ENCODE measurements around the gene OR8G5. TPM values are rescaled to one million over a fixed set of nuclear protein-coding genes. Genes with fewer than 3 reads are reported as not detected.

The OR8G5 gene
- total RNA-seq, 1 donor from 2014 or later, result not detected

DNA sequence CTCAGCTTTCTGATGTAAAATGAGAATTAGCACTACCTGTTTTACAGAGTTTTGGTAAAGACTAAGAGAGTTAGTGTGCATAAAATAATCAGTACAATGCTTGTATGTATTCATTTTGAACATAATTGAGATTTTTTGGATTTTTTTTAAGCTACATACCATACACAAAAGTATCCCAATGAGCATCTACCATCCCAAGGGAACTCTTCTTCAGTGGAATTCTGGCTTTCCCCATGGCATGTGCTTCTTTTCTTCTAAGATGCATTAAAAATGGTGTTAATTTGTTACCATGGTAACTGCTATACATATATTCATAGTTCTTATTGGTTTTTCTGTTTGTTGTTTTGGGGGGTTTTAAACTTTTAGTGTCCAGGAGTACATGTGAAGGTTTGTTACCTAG is 39.8 kb downstream of the OR8G5 start:
- no peaks in the 10 kb centered on the region for H3K27me3 Mint-ChIP-seq
- peaks cover 5% of the 10 kb centered on the region for H3K4me1 Mint-ChIP-seq (ENCODE audit: low read depth)
- no peaks in the 10 kb centered on the region for H3K36me3 Mint-ChIP-seq (ENCODE audit: insufficient read depth)
- H3K4me3 Mint-ChIP-seq (ENCODE audit: low read depth), result no peak overlapping the region
- TF ChIP-seq, protein P1, sequence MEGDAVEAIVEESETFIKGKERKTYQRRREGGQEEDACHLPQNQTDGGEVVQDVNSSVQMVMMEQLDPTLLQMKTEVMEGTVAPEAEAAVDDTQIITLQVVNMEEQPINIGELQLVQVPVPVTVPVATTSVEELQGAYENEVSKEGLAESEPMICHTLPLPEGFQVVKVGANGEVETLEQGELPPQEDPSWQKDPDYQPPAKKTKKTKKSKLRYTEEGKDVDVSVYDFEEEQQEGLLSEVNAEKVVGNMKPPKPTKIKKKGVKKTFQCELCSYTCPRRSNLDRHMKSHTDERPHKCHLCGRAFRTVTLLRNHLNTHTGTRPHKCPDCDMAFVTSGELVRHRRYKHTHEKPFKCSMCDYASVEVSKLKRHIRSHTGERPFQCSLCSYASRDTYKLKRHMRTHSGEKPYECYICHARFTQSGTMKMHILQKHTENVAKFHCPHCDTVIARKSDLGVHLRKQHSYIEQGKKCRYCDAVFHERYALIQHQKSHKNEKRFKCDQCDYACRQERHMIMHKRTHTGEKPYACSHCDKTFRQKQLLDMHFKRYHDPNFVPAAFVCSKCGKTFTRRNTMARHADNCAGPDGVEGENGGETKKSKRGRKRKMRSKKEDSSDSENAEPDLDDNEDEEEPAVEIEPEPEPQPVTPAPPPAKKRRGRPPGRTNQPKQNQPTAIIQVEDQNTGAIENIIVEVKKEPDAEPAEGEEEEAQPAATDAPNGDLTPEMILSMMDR (IDR thresholded peaks at IDR 0.05; ENCODE audit: unreplicated experiment), result no peak
- H3K9me3 Mint-ChIP-seq (ENCODE audit: low read depth), result peaks cover 6% of the 10 kb centered on the region
- no peak for DNase-seq (ENCODE audit: low spot score, unreplicated experiment)
- no peak overlapping the region for H3K27ac Mint-ChIP-seq

DNA sequence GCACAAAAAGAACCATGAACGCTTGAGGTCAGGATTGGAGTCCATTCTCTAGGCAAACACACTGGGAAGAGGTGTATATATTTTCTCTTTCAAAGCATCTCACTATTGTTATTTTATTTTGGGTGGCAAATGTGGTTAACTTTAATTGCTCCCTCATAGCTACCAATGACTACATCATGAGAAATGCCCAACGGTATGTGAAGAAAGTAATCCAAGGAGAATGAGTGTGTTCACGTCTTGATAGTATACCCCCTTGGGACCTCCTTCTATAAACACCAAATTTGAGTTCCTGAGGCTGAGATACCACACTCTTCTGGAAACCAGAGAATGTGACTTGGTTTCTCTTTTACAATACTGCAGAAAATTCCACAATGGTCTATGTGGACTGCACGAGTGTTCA is 41.7 kb downstream of the OR8G5 start:
- DNase-seq (ENCODE audit: low spot score, unreplicated experiment), result no peak
- Mint-ChIP-seq H3K4me1 (ENCODE audit: low read depth) (peaks cover 5% of the 10 kb centered on the region), H3K4me3 (ENCODE audit: low read depth) (no peak overlapping the region), H3K27ac (no peak overlapping the region), H3K27me3 (no peaks in the 10 kb centered on the region), H3K36me3 (ENCODE audit: insufficient read depth) (no peaks in the 10 kb centered on the region), H3K9me3 (ENCODE audit: low read depth) (peaks cover 4% of the 10 kb centered on the region)
- TF ChIP-seq, protein P1 (IDR thresholded peaks at IDR 0.05; ENCODE audit: unreplicated experiment), result no peak

DNA sequence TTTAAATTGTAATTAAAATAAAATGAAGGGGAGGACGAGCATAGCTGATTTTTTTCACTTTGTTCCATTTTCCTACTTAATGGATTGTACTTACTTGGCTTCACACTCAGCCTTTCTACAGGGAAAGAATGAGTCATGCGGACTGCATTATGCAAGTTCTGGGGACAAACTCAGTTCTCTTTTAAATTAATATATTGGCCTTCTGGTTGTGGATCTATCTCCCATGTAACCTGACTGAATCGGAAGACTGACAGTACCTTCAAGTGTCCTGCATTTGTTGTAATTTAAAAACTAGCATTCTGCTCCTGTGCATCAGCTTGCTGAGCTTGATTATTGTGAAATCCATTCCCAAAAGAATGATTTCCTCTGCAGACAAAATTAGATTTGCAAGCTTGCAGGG is 45.4 kb downstream of the OR8G5 start:
- Mint-ChIP-seq H3K27me3 (no peaks in the 10 kb centered on the region), H3K27ac (no peak overlapping the region), H3K9me3 (ENCODE audit: low read depth) (peaks cover 4% of the 10 kb centered on the region), H3K4me1 (ENCODE audit: low read depth) (peaks cover 5% of the 10 kb centered on the region), H3K4me3 (ENCODE audit: low read depth) (no peak overlapping the region), H3K36me3 (ENCODE audit: insufficient read depth) (no peaks in the 10 kb centered on the region)
- TF ChIP-seq, protein P1 (IDR thresholded peaks at IDR 0.05; ENCODE audit: unreplicated experiment), result no peak
- DNase-seq (ENCODE audit: low spot score, unreplicated experiment), result no peak

DNA sequence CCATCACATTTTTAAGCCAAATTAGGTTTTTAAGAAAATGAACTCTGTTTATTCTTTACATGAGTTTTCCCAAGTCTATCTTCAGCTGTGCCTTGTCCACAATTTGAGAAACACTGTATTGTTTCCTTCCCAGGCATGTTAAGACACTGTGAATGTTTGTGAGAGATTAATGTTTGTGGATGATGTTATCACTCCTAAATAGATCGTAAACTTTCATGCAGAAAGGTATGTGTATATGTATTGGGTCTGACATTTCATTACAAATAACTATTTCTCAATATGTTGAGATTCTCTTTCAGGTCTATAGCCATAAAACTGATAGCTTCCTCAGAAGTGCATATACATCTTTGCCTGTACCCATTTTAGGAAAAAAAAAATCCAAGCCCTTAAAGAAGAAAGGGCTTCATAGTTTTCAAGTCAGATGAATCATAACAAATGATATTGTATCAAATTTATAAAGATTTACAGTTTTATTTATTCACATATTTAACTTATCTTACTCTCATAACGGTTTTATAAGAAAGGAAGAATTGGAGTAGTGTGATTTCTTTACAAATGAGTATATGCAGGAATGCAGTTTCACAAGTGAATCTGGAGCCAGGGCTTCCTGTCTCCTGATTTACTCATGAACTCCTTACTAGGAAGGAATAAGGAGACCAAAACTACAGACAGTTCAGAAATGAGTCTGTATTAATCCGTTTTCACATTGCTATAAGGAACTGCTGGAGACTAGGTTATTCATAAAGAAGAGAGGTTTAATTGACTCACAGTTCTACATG is 46.4 kb downstream of the OR8G5 start:
- no peaks in the 10 kb centered on the region for H3K36me3 Mint-ChIP-seq (ENCODE audit: insufficient read depth)
- DNase-seq (ENCODE audit: low spot score, unreplicated experiment), result no peak
- TF ChIP-seq, protein P1 (IDR thresholded peaks at IDR 0.05; ENCODE audit: unreplicated experiment), result no peak
- no peak overlapping the region for H3K27ac Mint-ChIP-seq
- H3K9me3 Mint-ChIP-seq (ENCODE audit: low read depth), result peaks cover 4% of the 10 kb centered on the region
- peaks cover 5% of the 10 kb centered on the region for H3K4me1 Mint-ChIP-seq (ENCODE audit: low read depth)
- H3K4me3 Mint-ChIP-seq (ENCODE audit: low read depth), result no peak overlapping the region
- H3K27me3 Mint-ChIP-seq, result no peaks in the 10 kb centered on the region

DNA sequence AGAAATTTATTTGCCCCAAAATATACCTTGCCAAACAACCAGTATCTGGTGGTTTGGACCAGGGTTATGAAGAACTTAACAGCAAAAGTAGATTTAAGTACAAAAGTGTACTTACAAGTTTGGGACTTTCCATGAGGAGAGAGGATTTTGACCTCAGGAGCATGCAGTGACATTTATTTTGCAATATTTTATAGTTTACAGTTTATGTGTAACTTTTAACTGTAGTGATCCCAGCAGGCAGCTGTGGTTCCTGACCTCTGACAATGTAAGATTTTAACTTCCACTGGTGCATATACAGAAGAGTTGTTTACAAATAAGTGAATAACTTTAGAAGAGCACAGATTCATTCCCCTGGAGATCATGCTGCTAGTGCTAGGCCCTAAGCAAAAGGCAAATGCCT is 50.9 kb downstream of the OR8G5 start:
- H3K27me3 Mint-ChIP-seq, result peaks cover 7% of the 10 kb centered on the region
- H3K4me3 Mint-ChIP-seq (ENCODE audit: low read depth), result no peak overlapping the region

More for the DNA sequence above, 50.9 kb downstream of the OR8G5 start:
- no peak for DNase-seq (ENCODE audit: low spot score, unreplicated experiment)
- TF ChIP-seq, protein P1 (IDR thresholded peaks at IDR 0.05; ENCODE audit: unreplicated experiment), result no peak
- Mint-ChIP-seq H3K36me3 (ENCODE audit: insufficient read depth) (no peaks in the 10 kb centered on the region), H3K4me1 (ENCODE audit: low read depth) (no peaks in the 10 kb centered on the region), H3K27ac (no peak overlapping the region), H3K9me3 (ENCODE audit: low read depth) (no peaks in the 10 kb centered on the region)

Data from progenitor cell of endocrine pancreas (in vitro differentiated cells).